HUDEP-2 (cell line): ENCODE measurements around the gene OSGEP.

ENCODE experiments used
- DNase-seq, 76 experiments: peaks; one replicate each; lab custom pipeline; 2025; ENCODE audit not compliant: unreplicated experiment in 76 of 76; lab: John Stamatoyannopoulos, UW

The OSGEP gene

DNA sequence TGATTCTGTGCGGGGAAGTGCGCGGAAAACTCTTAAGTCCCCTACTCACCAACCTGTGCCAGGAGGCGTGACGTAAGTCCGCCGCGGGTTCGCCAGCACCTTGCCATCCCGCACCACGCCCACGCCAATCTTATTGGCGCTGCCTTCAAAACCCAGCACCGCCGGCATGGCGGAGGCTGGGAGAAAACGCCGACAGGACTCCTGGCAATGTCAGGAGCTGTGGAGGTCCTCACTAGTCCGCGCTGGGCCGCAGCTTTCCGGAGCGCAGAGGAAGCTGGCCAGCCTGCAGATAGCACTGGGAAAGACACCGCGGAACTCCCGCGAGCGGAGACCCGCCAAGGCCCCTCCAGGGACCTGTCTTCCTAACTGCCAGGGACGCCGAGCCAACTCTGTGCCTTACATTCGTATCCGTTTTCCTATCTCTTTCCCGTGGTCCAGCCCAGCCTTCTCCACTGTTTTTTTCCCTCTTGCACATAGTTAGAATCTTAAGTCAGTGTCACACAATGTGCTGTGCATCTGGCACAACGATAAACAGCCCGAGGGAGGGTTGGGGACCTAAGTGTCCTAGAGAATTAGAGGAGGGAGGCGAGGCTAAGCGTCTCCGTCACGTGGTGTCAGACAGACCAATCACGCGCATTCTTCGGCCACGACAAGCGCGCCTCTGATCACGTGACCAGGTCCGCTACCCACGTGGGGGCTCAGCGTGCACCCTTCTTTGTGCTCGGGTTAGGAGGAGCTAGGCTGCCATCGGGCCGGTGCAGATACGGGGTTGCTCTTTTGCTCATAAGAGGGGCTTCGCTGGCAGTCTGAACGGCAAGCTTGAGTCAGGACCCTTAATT is at the start of gene OSGEP, which contains the start of gene APEX1:
OSGEP (minus strand) TSS at position 297 of the 839 bp plus-strand sequence; CDS start at position 168, 129 bp downstream.
APEX1 (plus strand) TSS at position 711 of the 839 bp plus-strand sequence. CDS start 420 bp downstream, outside the sequence.
- DNase-seq: peak; percentile 84 to 99 (median 96)

- no peak for DNase-seq
Observed at GRCh38 chr14:20503898-20504297, 49.3 kb upstream of the OSGEP start.

DNA sequence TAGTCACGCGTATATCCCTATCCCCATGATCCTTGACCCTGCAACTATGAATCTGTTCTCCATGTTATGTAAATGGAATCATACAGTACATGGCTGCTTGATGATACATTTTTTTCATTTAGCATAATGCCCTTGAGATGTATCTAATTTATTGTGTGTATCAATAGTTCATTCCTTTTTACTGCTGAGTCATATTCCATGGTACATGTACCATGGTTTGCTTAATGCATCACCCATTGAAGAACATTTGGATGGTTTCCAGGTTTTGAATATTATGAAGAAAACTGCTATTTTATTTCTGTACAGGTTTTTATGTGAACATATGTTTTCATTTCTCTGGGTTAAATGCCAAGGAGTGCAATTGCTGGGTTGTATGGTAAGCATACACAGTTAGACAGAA is 46.7 kb upstream of the OSGEP start:
- DNase-seq: no peak

DNA sequence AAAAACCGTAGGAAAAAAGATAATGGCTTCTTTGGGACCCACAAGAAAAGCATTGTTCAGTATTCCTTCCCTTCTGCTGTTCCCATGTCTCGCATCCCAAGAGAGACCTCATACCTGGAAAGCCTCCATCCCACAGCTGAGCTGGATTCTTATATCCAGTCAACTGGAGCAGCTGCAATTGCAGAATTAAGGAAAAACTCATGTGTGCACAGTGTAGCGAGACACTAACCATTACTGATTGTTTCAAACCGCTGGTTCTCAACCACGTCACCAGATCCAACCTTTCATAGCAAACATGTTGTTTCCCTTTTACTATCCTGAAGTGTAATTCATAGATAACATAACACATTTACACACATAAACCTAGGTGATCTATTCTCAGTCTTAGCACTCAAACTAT is 45.3 kb upstream of the OSGEP start:
- DNase-seq: no peak

GRCh38 chr14:20499108-20499507 is 44.5 kb upstream of the OSGEP start:
- no peak for DNase-seq

DNA sequence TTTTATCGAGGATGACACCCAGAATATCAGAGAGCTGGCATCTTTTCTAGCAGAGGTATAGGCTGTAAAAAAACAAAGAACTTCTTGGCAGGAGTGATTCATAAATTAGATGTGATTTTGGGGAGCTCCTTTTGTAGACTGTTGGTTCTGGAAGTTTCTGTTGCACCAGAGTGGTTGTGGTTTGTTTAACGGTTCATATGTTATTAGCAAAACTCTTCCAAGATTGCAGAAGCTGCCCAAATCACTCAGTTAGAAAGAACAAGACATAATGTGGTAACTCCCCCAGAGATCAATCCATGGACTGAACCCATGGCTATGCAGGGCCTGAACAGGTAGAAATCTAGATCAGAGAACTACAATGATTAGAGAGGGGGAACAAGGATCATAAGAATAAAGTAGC is 44.0 kb upstream of the OSGEP start:
- no peak for DNase-seq

- DNase-seq: no peak
Observed at GRCh38 chr14:20494935-20495766, 40.5 kb upstream of the OSGEP start.

- DNase-seq: no peak
Observed at GRCh38 chr14:20493634-20494033, 39.0 kb upstream of the OSGEP start.

DNA sequence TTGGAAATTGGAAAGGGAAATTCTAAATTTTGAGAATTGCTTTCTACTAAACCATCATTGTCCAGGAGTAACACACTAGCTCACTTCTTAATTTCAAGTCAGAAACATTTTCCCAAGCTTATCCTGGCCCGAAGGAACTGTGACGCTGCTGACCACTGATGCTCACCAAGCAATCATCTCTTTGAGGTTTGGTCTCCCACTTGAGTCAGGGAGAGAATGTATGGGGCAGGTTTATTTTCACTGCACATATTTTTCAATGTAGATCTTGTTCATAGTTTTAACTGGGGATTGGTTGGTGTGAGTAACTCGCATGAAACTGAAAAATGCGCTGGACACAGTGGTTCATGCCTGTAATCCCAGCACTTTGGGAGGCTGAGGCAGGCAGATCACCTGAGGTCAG is 37.9 kb upstream of the OSGEP start:
- no peak for DNase-seq

DNA sequence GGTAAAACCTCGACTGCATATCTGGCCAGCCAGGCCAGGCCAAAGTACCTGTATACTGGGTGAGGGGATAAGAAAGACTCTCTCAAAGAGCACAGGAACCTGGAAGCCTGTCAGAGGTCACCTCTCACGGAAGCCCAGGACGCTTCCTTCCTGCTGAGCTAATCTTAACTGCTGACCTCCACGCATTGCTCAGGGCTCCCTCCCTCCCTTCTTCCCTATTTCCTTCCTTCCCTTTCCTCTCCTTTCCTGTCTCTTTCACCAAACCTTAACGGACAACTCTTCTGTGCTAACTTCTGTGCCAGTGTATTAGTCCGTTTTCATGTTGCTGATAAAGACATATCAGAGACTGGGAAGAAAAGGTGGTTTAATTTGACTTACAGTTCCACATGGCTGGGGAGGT is 36.0 kb upstream of the OSGEP start:
- DNase-seq: no peak

GRCh38 chr14:20489093-20489994 is 34.7 kb upstream of the OSGEP start:
- no peak for DNase-seq

- DNase-seq: no peak
Observed at GRCh38 chr14:20487396-20487725, 32.7 kb upstream of the OSGEP start.

DNA sequence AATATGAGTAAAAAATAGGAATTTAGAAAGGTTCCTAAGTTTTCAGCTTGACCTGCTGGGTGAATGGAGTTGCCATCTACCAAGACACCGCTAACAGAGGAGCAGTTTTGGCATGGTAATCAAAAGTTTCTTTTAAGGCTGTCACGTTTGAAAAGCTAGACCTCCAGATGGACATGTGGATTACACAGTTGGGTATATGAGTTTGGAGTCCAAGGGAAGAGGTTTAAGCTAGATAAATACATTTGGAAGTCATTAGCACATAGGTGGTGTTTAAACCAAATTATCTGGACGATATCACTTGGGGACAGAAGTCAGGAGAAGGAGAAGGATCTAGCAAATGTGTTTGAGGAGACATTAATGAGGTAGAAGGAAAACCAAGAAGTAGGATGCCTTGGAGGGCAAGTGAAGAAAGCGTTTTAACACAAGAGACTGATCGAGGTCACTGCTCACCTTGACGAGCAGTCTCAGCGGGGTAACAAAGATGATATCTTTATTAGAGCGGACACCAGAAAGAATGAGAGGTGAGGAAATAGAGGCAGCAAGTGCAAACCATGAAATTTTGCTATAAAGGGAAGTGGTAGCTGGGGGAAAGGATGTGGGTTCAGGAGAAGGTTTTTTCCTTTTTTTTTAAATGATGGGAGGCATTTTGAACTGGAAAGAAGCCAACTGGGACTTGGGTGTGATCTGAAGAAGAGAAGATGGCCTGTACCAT is 32.2 kb upstream of the OSGEP start:
- no peak for DNase-seq

DNA sequence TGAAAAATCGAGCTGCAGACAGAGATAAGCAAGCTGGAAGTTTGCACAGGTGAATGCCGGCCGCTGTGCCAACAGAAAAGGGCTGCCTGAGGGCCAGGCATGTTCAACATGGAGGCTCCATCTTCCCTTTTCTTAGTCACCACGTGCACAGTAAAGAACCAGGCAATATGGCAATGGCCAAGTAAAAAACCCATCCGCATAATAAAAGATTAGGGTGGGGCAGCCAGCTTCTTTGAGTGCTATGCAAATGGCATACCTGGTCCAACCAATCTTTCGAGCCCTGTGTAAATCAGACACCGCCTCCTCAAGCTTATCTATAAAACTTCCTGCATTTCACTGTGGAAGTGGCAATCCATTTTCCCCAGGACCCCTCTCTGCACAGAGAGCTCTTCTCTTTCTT is 31.3 kb upstream of the OSGEP start:
- no peak for DNase-seq

DNA sequence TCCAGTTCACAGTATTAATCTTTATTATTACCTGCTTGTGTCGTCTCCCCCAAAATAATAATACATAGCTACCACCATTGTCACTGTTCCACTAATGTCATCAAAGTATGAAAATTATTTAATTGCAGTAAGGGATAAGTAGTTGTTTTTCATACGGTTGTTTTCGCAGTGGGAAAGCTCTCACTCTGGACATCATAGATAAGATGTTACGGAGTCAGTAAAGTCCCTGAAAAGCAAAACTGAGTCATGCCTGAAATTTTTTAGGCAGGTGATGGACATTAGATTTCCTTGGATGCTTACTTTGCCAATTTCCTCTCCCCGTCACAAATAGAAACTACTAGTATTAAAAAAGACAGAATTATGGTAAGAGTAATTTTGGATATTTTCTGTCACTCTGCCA is 27.8 kb upstream of the OSGEP start:
- peak in 8 of 76 experiments; percentile 12 to 41 (median 24) for DNase-seq

GRCh38 chr14:20478894-20479293 is 24.3 kb upstream of the OSGEP start:
- DNase-seq: no peak

DNA sequence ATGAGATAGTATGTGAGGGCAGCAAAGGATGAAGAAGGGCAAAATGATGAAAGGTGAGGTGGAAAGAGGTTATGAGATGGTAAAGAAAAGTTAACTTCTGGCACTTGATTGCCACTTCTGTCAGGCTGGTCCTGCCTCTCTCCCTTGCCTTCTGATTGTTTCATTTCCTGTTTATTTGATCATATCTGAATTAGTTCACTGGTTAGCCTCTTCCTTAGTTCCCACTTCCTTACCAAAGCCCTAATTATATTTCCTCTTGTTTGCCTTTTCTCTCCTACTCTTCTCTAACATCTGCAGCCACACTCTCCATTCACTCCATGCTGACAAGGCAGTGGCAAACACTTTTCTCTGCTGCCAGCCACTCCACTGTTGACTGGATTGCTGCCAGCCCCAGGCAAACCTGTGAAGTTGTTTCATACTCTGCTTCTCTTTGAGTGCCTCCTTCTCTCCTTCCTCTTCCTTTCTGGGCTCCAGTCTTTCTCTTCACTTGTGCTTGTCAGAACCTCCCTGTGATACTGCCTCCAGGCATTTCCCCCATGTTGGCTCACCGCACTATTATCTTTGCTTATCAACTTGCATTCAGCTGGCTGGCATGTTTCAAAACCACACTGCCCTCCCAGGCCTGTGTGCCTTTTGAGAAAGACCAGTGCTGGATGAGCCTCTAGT is 22.7 kb upstream of the OSGEP start:
- peak in 74 of 76 experiments; percentile 36 to 94 (median 81) for DNase-seq

DNA sequence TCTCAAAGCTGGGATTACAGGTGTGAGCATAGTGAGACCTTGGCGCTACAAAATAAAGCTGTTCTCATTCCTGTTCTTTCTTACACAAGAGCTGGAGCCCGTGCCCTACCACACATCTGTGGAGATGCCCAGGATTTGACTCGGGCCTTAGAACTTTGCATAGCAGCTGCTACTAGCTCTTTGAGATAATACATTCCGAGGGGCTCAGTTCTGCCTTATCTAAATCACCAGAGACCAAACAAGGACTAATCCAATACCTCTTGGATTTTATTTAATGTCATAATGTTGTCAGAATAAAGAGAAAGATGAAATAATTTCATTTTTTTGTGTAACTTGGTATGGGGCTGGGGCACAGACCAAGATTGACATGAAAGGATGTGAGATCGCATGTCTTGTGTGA is 22.2 kb upstream of the OSGEP start:
- DNase-seq: peak in 17 of 76 experiments; percentile 7 to 60 (median 33)

DNA sequence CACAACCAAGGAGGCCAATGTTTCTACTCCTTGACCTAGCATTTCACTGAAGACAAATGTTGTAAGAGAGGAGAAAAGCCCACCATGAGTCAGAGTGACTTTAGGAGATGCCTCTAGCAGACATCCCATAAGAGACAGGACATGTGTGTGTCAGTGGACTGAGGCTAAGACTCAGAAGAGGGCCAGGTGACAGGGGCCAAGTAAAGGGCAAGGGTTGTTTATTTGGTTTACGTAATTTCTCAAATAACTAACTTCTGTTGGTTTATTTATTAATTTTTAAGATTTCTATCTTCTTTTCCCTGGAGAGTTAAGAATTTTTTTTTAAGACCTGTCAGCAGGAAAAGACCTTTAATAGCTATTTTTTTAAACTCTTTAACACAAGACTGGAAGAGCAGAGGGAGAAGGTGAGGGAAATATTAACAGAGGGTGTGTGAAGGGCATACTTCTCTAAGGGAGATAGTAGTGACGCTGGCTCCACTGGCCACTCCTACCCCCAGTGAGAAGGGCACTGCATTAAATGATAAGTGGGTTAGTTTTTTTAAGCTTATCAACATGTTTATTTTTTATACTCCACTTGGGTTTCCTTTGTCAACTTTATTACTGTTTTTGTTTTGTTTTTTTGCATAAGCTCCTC is 18.0 kb upstream of the OSGEP start:
- DNase-seq: peak in 13 of 76 experiments; percentile 6 to 38 (median 15)
